GM21423 (cell line): ENCODE results near the gene AMDHD1.

Source experiments
- ATAC-seq: cut with Tn5 transposase; IDR thresholded peaks from one replicate; pipeline ENCODE4 v1.9.1; 2021; ENCODE audit warnings: mild to moderate bottlenecking, moderate library complexity; ENCODE audit not compliant: unreplicated experiment

Gene AMDHD1, protein sequence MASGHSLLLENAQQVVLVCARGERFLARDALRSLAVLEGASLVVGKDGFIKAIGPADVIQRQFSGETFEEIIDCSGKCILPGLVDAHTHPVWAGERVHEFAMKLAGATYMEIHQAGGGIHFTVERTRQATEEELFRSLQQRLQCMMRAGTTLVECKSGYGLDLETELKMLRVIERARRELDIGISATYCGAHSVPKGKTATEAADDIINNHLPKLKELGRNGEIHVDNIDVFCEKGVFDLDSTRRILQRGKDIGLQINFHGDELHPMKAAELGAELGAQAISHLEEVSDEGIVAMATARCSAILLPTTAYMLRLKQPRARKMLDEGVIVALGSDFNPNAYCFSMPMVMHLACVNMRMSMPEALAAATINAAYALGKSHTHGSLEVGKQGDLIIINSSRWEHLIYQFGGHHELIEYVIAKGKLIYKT

DNA sequence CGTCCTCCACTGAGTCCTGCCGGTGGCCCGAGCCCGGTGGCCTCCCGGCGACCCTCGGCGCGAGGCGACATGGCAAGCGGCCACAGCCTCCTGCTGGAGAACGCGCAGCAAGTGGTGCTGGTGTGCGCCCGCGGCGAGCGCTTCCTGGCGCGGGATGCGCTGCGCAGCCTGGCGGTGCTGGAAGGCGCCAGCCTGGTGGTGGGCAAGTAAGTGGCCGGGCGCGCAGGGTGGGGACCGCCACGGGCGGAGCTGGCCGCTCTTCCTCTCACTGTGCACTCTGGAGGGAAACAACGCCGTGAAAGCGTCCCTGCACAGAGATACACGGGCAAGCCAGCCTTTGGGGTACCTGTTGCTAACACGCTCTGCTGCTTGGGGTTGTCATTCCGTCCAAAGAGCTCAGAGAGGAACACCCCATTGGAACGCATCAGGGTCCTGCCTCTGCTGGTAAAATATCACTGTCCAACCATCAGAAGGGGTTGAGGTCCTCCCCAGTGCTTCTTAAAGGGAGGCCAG, at the start of gene AMDHD1:
Gene AMDHD1, plus strand, starts transcription at position 2 of the 513 bp plus-strand sequence. Its CDS starts 68 bp downstream, at position 70.
- ATAC-seq = peak; percentile 59

DNA sequence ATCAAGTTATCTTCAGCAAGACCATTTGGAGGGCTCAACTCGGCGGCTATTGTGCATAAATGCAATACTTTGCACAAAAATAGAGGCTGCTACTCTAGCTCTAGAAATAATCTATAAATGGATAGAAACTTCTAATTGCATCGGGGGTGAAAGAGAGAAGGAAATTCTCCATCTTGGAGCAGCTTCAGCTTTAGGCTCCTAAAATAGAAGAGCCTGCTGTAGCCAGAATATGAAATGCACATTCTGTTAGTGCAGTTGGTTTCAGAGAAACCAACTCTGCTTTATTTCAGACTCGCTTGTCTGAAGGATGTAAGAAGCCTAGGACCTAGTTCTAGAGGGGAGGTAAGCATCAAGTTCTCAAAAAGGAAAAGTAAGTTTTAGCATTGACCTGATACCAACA, 46.3 kb upstream of the AMDHD1 start:
- no peak for ATAC-seq

DNA sequence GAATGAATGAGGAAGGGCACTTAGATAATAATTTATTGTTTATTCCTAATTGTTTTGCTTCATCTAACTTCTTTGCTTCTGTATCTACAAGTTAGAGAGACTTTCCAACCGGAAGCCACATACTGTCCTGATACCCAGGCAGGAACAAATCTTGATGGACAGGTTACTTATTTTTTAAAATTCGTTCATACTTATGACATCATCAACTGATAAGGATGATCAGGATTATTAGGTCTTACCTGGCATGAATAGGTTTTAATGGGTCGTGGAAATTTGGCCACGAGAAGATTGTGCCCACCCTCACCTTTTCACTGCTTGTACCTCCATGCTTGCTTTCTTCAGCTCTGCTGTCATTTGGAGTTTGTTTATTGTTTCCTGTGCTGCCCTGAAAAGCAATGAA, 45.0 kb upstream of the AMDHD1 start:
- ATAC-seq = no peak

DNA sequence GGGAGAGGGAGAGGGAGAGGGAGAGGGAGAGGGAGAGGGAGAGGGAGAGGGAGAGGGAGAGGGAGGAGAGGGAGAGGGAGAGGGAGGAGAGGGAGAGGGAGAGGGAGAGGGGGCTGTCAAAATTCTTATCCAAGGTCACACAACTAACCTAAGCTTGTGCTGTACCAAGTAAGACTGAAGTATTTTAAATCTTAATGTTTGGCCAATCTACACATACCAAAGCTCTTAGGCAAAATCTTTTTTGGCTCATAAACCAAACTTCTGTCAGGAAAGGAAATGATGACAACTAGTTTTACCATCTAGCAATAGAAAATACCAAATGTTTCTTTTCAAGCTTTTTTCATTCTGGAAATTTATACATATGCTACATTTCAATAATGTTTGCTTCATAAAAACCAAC, 34.6 kb upstream of the AMDHD1 start:
- ATAC-seq = no peak

DNA sequence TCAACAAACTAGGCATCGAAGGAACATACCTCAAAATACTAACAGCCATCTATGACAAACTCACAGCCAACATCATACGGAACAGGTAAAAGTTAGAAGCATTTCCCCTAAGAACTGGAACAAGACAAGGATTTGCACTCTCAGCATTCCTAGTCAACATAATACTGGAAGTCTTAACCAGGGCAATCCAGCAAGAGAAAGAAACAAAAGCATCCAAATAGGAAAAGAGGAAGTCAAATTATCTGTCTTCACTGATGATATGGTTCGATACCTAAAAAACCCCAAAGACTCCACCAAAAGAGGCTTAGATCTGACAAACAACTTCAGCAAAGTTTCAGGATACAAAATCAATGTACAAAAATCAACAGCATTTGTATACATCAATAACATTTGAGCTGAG, 33.3 kb upstream of the AMDHD1 start:
- no peak for ATAC-seq

DNA sequence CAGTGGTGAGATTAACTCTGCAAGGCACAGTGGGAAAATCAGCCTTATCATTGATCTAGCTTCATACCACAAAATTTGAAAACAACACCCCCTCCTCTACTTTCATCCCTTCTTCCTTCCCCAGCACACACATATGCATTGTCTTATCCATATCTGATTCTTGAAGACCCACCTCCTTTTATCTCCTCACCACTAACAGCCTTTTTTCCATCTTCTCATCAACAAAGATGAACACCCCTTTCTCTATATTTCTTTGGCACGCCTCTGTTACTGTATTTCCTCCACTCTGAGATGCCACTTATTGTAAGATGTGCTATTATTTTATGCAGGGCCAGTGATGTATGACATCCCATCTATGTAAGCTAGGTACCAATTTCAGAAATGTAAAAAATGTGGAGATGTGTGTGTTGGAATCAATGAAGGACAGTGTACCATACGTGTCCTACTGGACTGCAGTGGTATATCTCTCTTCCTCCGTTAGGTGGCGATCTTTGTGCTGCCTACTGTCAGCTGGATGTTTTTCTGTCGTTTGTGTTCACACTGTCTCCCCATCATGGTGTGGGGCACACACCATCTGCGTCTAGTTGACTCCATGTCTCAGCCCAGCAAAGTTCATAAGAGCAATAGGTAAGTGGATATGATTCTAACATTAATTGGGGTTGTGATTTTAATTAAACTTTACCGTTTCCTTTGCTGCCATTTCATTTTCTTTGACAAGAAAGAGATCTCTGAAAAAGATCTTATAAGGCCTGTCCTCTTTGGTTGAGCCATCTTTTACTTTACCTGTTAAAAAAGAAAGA, 24.7 kb upstream of the AMDHD1 start:
- ATAC-seq = peak; percentile 83

DNA sequence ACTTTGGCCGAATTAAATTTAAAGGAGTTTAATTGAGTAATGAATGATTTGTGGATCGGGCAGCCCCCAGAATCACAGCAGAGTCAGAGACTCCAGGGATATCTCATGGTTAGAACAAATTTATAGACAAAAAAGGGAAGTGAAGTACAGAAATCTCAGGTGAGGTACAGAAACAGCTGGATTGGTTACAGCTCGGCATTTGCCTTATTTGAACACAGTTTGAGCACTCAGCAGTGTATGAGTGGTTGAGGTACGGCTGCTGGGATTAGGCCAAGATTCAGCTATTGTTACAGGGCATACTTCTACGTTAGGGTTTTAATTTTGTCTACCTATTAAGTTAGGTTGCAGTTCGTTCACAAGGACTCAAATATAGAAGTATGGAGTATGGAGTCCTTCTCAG, 24.0 kb upstream of the AMDHD1 start:
- ATAC-seq = no peak

DNA sequence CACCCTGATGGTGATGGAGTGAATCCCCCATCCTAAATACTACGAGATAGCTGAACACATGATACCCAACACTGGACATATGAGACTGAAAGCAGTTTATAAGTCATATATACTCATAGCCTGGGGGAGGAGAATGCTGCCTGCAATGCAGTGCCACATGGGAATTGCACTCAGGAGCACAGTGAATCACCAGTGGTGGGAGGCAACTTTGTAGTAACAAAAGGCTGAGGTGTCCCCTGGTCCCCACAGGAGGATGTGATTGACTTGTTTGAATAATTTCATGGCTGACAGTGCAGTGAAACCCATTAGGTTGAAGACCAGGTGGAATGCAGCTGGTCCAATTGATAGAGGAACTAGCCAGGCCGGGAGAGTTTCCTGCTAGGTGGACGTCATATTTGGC, 20.9 kb upstream of the AMDHD1 start:
- ATAC-seq = no peak

DNA sequence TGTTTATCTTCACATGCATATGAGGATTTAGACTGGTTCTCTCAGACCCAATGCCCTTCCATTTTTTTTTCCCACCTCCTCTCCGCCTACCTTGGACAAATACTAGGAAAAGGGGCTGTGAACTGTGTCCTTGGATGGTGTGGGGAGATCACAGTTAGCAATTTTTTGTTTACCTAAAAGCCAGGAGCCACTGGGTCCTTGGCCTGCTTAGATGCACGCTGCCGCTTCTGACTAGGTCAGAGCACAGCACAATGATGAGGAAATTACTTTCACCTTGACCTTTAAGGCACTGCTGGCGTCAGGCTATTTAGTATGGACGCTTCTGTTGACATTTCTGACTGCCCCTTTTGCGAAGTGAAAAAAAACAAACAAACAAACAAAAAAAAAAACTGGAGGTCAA, 2.6 kb upstream of the AMDHD1 start:
- no peak for ATAC-seq

DNA sequence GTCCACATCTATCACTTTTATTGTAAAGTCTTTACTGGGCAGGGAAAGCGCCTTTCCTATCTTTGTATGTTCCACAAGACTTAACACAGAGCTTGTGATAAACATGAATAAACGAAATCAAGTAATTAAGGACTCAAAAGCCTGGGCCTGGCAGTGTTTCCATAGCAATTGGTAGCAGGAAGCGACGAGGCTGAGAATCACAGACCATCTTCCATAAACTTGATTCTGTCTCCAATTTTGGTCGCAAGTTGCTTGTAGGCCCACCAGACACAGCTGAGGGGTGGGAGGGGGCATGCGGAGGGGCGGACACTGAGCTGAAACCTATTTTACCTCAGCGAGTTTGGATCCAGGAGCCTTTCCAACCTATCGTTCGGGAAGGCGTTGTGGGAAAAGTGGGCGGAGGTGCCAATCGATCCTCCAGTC, 1.0 kb upstream of the AMDHD1 start:
- ATAC-seq = no peak

DNA sequence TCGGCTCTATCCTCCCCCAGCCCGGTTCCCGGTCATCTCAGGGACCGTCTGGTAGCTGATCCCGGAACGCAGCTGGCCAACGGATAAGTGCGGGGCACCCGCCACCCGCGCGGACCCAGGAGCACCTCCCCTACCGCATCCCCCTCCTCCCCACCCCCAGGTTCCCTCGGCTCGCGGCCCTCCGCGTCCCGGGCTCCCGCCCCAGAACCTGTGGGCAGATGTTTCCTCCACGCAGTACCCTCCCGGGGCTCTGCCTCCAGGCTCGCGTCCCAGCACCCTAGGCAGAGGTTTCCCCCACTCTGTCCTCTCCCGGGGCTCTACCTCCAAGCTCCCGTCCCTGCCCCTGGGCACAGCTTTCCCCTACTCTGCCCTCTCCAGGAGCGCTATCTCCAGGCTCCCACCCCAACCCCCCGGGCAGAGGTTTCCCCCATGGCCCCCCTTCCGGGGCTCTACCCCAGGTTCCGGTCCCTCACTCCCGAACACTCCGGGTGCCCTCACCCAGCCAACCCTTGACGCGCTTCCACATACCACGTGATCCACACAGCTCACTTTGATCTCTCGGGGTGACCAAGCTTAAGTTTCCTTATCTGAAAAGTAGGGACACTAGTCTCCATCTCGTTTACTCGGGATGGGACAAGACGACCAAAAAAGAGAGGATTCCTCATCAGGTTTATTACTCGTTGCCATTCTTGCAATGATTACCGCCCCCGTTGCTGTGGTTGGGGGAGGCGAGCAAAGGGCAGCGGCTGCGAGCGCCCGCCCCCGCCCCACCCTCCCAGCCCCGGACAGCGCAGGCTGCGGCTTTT, 404 bp upstream of the AMDHD1 start, which contains the start of gene CCDC38:
Gene CCDC38, minus strand, starts transcription at position 91 of the 806 bp plus-strand sequence. CDS start 6,105 bp downstream, outside the sequence.
- peak; percentile 98 for ATAC-seq

DNA sequence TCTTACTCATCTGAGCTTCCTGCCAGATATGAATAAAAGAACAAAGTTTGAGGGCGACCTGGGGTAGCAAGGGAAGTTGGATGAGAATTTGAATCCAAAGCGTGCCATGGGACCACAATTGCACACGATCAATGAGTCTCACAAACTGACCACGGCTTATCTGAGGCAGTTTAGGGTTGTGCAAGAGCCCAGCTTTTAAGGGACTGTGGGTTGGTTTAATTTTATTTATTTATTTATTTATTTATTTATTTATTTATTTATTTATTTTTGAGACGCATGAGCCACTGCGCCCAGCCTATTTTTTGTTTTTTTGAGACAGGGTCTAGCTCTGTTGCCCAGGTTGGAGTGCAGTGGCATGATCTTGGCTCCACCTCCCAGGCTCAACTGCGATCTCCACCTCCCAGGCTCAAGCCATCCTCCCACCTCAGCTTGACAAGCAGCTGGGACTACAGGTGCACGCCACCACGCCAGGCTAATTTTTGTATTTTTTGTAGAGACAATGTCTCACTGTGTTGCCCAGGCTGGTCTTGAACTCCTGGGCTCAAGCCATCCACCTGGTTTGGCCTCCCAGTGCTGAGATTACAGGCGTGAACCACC, 1.1 kb downstream of the AMDHD1 start:
- no peak for ATAC-seq

DNA sequence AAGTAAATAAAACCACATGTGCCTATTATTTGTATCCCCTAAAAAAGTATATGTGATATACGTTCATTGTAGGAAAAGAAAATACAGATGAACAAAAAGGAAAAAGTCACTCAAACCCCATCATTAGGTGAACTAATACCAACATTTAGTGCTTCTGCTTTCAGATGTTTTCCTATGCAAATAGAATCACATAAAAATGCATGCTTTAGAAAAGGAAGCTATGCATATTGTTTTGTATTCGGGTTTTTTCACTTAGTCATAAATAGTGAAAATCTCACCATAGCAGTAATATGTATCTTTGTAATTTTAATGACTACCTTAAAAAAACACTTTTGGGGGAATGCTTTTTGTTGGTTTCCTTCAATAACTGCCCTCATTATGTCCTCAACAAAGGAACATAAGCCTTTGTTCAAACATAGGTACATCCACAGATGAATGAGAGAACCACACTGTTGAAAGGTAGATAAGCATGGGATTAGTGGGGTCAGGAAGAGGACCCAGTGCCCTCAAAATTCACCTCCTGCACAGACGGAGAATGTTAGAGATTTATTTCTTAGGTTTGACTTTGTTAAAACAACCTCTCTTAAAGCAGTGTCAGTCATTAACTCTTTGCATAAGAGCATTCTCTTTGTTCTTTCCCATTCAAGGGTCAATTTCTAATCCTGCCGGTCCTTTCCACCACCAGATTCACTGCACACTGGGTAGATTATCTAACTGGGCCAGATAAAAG, 6.5 kb downstream of the AMDHD1 start:
- no peak for ATAC-seq

DNA sequence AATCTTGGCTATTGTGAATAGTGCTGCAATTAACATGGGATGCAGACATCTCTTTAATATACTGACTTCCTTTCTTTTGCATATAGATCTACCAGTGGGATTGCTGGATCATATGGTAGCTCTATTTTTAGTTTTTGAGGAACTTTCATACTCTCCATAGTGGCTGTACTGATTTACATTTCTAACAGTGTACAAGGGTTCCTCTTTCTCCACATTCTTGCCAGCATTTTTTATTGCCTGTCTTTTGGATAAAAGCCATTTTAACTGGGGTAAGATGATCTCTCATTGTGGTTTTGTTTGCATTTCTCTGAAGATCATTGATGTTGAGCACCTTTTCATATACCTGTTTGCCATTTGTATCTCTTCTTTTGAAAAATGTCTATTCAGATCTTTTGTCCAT, 8.4 kb downstream of the AMDHD1 start:
- no peak for ATAC-seq

DNA sequence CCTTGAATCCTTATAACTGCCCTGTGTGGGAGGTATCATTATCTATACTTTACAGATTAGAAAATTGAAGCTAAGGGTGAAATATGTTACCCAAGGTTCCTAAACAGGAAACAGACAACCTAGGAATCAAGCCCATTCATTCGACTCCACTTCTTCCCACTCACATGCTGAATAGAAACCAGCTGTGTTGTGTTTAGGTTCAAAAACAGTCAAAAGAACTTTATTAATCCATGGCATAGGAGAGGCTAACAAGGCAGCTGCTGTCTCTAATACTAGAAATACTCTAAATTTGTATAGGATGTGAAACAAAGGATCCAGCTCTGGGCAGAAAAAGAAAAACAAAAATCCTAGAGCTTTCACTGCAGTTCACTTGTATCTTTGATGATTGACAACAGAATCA, 9.9 kb downstream of the AMDHD1 start:
- ATAC-seq = no peak

DNA sequence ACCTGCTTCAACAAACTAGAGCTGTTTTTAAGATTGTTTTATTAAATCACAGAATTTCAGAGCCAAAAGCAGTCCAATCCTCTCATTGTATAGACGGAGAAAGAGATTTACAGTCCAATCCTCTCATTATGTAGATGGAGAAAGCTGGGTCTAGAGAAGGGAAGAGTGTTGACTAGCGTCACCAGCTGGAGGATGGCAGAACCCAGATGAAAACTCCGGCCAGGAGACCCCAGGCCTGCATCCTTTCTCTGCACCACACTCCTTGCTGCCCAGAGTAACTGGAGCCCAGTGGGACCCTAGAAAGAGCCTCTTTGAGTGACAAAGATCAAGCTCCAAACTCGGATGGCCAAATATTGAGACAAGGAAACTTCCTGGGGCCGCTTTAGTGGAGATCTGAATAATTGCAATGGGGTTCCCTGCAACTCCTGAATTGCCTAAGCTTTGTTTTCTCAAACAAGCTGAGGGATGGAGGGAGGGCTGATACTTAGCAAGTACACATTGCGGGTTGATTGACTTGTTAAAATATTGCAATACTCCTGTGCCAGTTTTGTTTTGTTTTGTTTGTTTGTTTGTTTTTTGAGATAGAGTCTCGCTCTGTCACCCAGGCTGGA, 12.5 kb downstream of the AMDHD1 start:
- no peak for ATAC-seq

DNA sequence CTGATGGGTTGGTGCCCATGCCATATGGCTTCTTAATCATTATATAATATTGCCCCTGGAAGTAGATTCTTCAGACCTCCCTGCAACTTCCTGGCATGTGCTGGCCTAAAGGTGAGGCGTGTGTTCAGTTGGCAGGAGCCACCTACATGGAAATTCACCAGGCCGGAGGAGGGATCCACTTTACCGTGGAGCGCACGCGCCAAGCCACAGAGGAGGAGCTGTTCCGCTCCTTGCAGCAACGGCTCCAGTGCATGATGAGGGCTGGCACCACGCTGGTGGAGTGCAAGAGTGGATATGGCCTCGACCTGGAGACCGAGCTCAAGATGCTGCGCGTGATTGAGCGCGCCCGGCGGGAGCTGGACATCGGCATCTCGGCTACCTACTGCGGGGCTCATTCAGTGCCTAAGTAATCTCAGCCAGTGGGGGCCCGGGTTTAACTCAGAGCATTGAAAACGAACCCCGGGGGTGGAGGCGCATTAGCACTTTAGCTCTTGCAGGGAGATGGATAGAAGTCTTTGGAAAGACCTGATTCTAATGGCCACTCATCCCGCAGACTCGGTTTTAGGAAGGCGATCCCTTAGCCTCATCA, 13.5 kb downstream of the AMDHD1 start:
- ATAC-seq = no peak

DNA sequence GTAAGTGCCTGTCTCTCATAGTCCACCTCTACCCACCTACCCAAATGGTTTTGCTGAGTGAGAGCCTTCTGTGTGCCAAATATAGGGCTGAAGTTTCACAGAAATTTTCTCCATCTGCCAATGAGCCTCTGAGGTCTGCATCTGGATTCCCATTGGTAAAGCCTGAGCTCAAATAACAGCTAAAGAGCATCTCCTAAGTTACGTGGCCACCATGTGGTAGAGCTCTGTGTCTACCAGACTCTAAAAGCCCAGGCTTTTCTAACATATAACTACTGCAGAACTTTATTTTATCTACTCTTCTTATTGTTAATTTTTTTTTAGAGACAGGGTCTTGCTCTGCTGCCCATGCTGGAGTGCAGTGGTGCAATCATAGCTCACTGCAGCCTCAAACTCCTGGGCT, 16.0 kb downstream of the AMDHD1 start:
- no peak for ATAC-seq

DNA sequence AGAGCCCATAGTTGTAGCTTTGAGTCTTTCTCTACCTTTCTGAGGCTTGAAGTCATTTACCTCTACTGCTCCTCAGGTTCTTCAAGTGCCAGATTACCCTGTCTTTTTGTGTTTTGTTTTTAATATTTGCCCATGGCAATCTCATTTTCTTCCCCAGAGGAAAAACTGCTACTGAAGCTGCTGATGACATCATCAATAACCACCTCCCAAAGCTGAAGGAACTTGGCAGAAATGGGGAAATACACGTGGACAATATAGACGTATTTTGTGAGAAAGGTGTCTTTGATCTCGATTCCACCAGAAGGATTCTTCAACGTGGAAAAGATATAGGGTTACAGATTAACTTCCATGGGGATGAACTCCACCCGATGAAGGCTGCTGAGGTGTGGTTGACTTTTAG, 17.1 kb downstream of the AMDHD1 start:
- ATAC-seq = no peak
